Inferior parietal cortex (tissue), 1 donor: ENCODE measurements around the gene UTS2B.
A peak's percentile ranks its signal among the peaks of the same experiment; 100 is the strongest.

ENCODE experiments used
- DNase-seq: peaks from one replicate; pipeline ENCODE4 v3.0.0-alpha.2; 2016; ENCODE audit errors: extremely low spot score

The UTS2B gene

DNA sequence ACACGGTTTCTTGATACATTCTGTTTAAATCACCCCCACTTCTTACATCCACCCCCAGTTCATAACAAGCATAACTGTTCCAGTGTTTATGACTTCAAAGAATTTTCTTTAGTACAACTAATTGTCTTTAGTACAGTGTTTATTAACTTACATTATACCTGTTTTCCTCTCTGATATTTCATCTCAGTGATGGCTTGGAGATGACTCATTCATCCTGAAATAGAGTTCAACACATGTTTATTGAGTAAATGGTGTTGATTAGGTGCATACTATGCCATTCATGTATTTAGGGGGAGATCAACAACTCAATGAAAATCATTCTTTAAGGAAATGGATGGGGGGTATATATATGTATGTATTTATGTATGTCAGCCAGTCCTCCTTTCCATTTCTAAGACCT, 21.7 kb upstream of the UTS2B start:
- no peak for DNase-seq

DNA sequence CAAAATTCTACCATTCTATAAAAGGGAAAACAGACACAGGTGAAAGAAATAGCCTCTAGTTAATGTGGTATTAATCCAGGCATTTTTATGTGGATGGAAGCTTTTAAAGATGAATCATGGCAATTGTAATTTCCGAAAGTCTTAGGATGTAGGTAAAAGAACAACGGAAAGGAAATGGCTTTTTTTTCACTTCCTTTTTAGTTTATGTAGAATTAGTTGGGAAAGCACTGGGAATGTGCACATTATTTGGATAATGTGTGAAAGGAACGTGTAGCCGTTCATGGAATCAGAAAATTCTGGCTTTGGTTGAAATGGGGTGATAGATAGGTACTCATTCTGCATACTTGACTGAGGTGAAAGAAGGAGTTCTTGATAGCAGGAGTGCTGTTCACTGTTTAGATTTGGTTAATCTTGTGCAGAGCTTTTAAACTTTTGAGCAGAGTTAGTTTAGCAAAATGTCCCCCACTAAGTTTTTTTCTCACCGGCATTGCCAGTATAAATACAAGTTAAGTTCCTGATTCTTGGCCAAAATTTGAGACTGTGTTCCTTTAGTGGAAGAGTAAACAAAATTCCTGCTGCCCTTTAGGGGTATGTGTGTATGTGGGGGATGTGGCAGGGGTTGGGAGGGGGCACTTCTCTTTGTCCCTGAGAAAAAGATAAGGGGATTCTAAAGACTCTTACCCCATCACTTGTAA, 20.2 kb upstream of the UTS2B start:
- no peak for DNase-seq

DNA sequence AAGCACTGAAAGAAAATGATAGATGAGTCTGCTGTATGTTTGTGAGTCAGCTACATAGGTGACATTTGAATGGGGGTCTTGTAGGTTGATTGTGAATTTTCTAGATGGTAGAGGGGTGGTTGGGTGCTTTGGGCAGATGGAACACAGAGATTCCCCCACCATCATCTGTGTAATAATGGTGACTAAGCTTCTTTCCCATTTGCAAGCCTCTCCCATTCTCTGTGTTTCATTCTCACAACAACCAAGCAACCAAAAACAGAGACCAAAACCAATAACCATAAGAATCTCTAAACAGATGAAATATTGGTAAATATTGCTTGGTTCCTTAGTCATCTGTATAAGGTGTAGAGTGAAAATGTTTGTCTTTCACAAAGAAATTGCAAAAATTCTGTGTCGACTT, 17.8 kb upstream of the UTS2B start:
- no peak for DNase-seq

DNA sequence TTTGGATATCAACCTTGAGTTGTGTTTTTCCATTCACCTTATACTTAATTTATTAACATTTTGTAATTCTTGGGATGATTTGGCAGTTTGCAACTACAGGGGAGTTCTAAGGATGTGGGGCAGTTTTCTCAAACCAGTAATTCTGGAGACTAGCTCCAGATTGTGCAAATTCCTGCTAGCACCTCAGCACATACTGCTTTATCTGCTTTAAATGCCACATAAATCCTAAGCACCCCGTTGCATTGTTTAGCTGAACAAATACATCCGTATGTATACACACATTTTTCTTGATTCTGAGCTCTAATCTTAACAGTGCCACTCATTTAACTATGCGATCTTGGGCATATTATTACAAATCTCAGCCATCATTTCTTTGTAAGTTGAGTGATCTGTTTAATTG, 16.9 kb upstream of the UTS2B start:
- DNase-seq = no peak

DNA sequence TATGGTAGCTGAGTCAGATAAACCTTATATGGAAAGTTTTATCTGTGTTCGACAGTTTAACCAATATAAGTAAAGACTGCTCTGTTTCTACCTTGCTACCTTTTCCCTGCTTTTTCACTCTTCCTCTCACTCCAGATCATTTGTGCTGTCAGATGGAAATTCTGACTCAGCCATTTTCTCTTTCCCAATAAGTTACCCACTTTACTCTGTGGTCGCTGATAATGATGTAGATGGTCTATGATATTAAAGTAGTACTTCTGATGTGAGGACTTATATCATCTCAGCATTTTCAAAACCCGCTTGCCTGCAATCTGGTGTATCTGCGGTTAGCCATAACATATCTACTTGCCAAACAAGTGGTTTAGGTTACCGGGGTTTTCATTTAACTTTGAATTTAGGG, 15.0 kb upstream of the UTS2B start:
- DNase-seq = no peak

DNA sequence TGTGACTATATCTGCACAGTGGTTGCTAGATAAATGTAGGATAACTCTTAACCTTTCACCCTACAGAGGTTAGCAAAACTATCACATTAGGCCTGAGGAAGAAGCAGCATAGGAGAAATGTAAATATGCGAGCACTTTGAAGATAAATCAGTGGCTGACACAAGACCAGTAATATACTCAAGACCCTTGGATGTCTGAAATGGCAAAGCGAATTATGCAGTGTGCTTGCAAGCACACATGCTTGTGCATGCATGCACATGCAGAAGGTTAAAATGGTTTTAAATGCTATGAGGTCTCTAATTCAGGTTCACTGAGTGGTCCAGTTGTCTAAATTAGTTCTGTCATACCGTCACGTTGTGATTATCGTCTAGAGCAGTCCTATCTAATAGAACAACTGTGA, 13.6 kb upstream of the UTS2B start:
- DNase-seq = no peak

DNA sequence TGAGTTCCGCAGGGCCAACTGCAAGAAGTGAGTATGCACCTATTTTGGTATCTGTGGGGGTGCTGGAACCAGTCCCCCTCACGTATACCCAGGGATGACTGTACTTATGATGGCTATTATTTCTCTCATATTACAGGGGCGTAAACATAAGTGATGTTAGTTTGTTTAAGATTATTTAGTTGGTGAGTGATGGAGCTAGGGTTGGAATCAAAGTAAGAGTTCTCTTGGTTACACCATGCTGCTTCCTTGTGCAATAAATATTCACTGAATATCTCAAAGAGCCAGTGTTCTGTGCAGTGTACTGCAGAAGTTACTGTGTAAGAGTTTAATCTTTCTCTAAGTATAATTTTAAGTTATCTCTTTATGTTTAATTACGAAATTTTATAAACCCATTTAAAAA, 12.8 kb upstream of the UTS2B start:
- no peak for DNase-seq

DNA sequence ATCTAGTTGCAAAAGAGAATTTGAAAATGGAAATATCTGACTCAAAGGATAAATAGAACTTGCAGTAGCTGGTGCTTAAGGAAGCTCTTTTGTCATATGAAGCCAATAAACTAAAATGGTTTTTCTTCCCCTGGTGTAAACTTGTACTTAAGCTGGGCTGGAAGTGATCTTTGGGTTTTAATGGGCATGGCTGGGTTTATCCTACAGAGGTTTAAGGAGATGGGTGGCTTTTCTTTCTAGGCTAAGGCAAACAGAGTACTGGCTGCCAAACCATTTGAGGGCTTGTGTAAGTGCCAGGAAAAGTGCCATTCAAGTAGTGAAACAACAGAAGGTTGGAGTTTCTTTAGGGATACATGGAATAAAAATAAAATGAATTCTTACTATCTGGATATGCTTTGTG, 12.1 kb upstream of the UTS2B start:
- no peak for DNase-seq

DNA sequence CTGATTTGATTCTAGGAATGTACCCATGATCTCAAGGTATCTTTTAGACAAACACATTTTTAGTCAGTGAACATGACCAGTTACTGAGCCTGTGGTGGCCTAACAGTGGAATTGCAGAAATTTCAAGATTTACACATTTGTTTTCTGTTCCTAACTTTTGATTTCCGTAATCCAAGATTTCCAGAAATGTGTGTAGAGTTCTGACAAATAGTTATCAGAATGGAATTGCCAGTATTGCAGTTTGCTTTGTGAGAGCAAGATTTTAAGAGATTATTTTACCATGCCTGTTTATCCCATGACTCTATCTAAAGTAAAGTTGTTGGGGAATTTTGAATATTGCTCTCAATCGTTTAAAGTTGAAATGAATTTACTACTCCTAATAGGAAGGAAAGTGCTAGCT, 11.7 kb upstream of the UTS2B start:
- no peak for DNase-seq

DNA sequence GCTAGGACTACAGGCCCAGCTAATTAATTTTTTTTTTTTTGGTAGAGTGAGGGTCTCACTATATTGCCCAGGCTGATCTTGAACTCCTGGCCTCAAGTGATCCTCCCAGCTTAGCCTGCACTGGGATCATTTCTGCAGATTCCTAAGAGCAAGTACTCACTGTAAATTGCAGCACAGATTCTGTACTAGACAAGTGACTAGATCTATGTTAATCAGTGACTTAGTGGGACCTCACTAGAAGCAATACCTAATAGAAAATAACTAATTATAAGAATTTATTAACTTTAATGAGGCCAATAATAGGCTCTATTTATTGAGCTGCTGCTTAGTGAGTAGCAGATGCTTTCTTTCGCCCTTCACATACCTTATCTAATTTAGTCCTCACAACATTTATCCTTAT, 10.6 kb upstream of the UTS2B start:
- DNase-seq = no peak

DNA sequence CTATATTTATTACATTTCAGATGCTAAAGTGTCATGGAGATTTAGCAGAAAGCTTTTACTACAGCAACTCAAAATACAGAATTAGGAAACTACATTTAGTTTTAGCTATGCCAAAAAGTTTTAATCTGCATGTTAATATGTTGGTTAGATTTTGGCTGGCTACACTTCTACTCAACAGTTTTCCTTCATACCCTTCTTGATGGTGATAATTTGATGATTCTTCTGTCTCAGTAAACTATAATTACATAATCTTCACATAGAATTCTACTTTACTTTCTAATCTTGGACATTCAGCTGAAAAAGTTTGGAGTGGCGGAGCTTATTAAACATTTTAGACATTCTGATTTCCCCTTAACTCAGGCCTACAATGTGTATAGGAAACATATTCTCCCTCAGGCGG, 10.0 kb upstream of the UTS2B start:
- no peak for DNase-seq

DNA sequence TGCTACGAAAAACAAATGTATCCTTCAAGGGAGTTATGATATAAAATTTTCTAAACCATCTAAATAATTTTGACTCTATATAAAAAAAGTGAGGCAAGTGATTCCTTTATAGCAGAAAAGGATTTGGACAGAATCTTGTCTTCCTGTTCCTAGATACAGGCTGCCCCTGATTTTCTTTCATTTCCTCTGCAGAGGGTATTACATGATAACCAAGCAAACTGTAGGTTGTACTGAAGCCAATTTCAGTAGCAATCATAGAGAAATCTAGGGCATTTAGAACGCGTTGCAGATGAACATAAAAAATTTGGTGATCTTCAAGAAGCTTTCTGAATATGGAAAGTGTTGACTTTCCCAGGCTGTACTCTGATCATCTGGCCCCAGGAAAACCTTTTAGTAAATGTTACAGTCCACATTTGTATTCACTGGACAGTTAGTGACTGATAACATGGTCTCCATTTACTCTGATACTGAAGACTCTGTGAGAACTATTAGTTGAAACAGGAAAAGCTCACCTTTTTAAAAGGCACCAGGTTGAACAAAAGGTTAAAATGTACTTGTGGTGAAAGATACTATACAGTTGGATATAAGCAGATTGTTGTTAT, 9.1 kb upstream of the UTS2B start:
- no peak for DNase-seq

DNA sequence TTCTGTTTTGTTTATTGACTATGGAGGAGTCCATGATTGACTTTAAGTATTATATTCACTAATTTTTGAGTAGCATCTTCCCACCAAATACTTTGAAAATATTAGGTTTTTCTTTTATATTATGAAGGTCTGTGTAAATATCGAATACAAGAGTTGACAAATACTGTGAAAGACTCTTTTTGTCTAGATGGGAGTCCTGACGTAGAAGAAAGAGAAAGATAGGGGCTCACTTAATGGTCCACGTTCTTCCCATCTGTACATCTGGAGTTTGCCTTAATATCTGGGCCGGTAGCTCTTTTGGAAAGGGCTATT, 7.8 kb upstream of the UTS2B start:
- DNase-seq = no peak

DNA sequence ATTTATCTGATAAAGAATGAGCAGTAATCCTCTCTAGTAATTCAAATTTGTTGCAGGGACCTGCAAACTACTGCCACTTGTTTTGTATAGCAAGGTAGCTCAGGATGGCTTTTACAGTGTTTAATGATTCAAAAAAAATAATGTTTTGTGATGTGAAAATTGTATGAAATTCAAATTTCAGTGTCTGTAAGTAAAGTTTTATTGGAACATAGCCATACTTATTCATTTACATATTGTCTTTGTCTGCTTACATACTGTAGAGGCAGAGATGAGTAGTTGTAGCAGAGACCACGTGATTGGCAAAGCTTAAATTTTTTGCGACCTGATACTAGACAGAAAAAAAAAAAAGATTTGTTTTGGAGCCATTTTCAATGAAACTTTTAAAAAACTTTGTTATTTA, 6.5 kb upstream of the UTS2B start:
- DNase-seq = no peak

DNA sequence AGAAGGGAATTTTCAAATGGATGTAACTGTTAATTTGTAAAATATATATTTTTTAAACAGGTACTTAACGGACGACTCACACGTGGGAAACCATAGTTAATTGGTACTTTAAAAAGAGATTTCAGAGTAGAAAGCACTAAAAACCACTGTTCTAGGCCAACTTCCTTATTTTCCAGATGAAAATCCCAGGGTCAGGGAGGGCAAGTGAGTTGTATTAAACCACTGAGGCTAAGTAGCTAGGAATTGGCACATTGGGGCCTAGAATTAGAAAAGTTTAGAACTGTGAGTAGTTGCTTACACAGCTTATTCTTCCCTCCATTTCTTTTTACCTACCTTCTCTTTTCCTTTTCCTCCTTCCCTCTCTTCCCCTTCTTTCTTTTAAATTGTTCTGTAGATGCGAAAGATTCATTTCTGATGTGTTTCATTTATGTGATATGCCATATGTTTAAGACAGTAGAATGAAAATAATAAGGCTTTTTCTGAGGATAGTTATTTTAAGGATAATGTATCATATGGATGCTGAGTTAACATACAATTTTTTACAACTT, 4.1 kb upstream of the UTS2B start:
- DNase-seq = no peak

DNA sequence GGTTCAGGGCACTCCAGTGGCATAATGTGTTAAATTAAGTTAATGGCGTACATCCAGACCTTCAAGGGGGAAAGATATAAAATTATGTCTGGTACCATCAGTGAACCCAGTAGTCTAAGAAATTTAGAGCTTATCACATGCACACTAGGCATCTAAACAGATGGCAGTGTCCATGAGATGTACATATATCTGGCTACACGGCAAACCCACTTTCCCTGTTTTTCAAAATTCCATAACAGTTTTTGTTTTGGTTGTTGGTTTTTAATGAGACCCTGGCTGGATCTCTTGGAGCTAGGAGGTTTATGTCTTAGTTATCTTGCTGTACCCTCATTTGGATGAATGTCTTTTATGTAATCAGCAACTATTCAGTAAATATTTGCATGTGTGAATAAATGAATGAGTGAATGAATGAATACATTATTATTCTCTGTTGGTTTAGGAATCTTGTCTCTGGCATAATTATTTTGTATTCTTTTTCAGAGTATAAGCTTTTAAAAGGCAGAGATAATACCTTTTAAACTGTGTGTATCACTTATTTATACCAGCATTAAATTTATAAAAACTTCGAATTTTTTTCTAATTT, 3.1 kb upstream of the UTS2B start:
- no peak for DNase-seq

DNA sequence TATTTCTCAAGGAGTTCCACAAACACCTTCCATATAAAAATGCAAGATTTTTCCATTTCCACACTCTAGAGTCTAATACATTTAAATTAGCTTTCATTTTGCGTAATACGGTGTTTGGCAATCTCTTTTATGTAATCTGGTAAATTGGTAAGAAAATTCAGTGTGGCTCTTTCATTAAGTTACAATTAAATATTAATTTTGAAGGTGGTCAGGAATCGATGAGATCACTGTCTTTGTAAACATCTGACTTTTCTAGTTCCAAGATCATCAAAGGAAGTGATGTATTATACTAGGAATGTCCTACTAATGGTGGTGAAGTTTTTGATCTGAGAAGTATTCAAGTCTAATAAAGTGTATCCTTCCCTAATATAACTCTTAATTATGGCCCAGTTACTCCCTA, 1.1 kb upstream of the UTS2B start:
- no peak for DNase-seq

DNA sequence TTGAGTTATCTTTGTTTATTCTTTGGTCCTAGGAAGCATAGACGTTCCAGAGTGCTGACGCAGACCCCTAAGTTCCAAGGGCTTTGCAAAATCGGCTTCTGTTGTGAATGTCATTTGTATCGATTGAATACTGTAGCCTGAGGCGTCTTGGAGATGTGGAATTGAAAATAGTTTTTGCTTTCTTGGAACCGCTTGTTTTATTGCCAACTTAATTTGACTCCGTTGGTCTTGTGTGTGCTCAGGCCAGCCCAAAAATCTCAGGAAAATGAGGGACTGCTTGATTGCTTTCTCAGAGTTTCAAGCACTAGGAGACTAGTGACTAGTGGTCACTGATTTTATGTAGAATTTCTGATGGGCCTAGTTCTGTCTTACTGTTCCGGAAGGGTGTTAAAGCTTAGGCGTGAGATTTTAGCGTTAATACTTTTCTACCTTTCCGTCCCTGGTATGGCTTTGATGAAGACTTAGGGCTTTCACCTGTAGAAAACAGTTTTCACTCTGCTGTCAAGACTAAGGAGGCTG, 263 bp upstream of the UTS2B start:
- DNase-seq = no peak

DNA sequence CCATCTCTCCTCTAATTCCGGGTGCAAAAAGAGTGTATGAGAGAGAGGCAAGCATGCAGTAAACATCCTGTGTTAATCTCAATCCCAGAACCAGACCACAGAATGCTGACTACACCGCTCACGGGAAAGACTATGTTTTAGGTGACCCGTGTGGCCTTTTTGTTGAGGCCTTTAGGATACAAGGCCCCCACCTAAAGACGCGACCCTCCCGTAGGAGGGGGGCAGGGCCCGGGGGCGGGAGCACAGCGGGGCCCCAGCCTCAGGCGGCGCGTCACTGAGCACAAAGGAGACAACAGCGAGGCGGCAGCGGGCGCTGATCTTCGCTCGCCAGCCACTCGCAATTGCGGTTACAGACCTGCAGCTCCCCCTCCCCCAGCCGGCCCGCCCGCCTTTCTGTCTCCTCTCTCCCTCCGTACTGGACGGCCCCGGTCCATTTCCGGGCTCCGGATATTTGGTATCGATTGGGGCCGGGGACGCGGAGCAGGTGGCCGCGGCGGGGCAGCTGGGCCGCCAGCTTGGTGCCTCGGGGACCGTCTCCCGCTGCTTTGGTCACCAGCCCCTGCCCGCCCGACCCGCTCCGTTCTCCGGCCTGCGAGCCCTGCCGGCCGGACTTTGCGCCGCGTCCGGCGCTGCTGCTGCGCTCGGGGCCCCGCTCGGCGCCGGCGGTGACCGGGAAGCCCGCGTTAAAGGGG, 1.2 kb downstream of the UTS2B start, which contains the start of gene CCDC50:
CCDC50 (plus strand) TSS at position 433 of the 692 bp plus-strand sequence. CDS start 281 bp downstream, outside the sequence.
- peak; percentile 56 for DNase-seq

DNA sequence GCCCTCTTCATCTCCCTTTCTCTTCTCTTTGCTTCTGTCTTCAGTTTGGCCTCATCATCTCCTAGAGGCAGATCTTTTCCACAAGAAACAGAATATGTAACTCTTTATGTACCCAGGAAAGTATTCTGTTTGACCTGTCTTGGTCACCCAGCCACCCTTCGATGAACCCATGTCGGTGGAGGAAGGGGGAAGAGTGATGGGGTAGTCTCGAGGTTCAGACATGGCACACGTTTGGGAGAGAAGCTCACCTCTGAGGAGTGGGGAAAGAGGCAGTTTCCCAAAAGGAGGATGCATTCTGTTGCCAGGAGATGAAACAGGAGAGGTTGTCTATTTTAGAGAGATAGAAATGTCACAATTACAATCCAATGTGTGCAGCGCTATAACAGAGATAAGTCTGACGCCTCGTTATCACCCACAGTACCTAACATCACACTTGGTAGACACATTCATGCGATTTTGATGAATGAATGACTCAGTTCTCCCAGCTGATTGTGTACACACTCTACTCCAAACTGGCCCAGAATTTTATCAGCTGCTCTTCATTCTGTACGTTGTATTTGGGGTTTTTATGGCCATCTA, 1.9 kb downstream of the UTS2B start:
- DNase-seq = peak; percentile 55

DNA sequence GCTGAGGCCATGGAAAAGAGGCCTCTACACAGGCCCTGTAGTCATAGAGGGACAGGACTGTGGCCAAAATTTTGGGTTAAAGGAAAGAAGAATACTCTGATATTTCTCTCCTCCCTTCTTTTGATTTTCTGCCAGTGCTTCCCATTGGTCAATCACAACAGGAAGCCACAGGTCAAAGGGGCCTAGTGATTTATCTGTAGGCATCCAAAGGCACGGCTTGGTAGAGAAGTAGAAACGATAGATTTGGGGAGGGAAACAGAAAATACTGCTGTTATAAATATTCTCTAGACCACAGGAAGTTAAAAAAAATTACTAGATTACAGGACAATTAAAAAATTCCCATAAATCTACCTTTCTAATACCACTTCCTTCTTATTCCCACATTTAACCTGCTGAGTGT, 2.8 kb downstream of the UTS2B start:
- DNase-seq = no peak

DNA sequence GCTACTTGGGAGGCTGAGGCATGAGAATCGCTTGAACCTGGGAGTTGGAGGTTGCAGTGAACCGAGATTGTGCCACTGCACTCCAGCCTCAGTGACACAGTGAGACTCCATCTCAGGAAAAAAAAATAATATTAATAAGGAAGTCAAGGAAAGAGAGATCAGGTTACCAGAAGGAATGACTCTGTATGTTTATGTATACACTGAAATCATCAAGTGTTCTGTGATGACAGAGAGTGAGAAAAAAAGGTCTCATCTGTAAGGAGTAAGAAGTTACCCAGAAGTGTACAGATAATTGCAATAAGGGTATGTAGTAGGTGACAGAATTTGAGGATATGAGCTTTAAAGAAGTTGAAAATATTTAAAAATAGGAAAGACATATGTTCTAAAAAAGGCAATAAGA, 5.4 kb downstream of the UTS2B start:
- no peak for DNase-seq
